SK-N-SH treated with all-trans-retinoic acid at 6 μM for 48 hours (cell line): ENCODE data around the gene IGLL5.
"Not testable (repeated sequence)": the region's sequence is repeated elsewhere in the genome, so short reads cannot be mapped to it uniquely, and the experiment has no call there.

Experiments used
- ATAC-seq: fragments of 200-7000 bp; cut with Tn5 transposase; 3 replicates; pipeline ENCODE4 v1.9.1; 2020; ENCODE audit warnings: mild to moderate bottlenecking, moderate library complexity
- ARNTL ChIP-seq: fragments of 450-650 bp; formaldehyde crosslinking; IDR thresholded peaks from 2 replicates; pipeline ENCODE4 v1.5.0; 2020; ENCODE audit warnings: low read depth, mild to moderate bottlenecking, moderate library complexity, borderline replicate concordance
- BACH2 ChIP-seq: fragments of 250-450 bp; sonication (Bioruptor Pico); IDR thresholded peaks from 2 replicates; pipeline ENCODE4 v1.9.0; 2021; ENCODE audit warnings: mild to moderate bottlenecking, borderline replicate concordance
- CSDC2 ChIP-seq: fragments of 250-450 bp; sonication (Bioruptor Pico); IDR thresholded peaks from 2 replicates; pipeline ENCODE4 v1.5.0; 2020; ENCODE audit warnings: mild to moderate bottlenecking, moderate library complexity
- ESRRG ChIP-seq: fragments of 250-450 bp; sonication (Bioruptor Pico); IDR thresholded peaks from 2 replicates; pipeline ENCODE4 v1.6.1; 2021; ENCODE audit warnings: mild to moderate bottlenecking
- GLIS3 ChIP-seq: fragments of 250-450 bp; sonication (Bioruptor Pico); IDR thresholded peaks from 2 replicates; pipeline ENCODE4 v1.5.0; 2020; ENCODE audit warnings: mild to moderate bottlenecking, moderate library complexity
- ISL1 ChIP-seq: fragments of 250-450 bp; sonication (Bioruptor Pico); IDR thresholded peaks from 2 replicates; pipeline ENCODE4 v2.1.2; 2022; ENCODE audit warnings: mild to moderate bottlenecking, moderate library complexity
- OSR1 ChIP-seq: fragments of 250-450 bp; sonication (Bioruptor Pico); IDR thresholded peaks from 2 replicates; pipeline ENCODE4 v1.8.0; 2022; ENCODE audit warnings: moderate library complexity, mild to moderate bottlenecking, inconsistent platforms
- PPARA ChIP-seq: fragments of 250-450 bp; sonication (Bioruptor Pico); IDR thresholded peaks from 2 replicates; pipeline ENCODE4 v1.5.0; 2020; ENCODE audit warnings: mild to moderate bottlenecking, borderline replicate concordance
- RARB ChIP-seq: fragments of 250-450 bp; sonication (Bioruptor Pico); IDR thresholded peaks from 2 replicates; pipeline ENCODE4 v1.8.0; 2021; ENCODE audit warnings: mild to moderate bottlenecking, moderate library complexity
- SNAI2 ChIP-seq: fragments of 250-450 bp; sonication (Bioruptor Pico); IDR thresholded peaks from 2 replicates; pipeline ENCODE4 v1.5.0; 2020; ENCODE audit warnings: mild to moderate bottlenecking, moderate library complexity
- TCF4 ChIP-seq: fragments of 250-450 bp; sonication (Bioruptor Pico); IDR thresholded peaks from 2 replicates; pipeline ENCODE4 v1.8.0; 2021; ENCODE audit warnings: mild to moderate bottlenecking, moderate library complexity, borderline replicate concordance
- TOX ChIP-seq: fragments of 250-450 bp; sonication (Bioruptor Pico); IDR thresholded peaks from 2 replicates; pipeline ENCODE4 v1.8.0; 2021; ENCODE audit warnings: mild to moderate bottlenecking, moderate library complexity, borderline replicate concordance
- ZC3H10 ChIP-seq: fragments of 250-450 bp; sonication (Bioruptor Pico); IDR thresholded peaks from 2 replicates; pipeline ENCODE4 v1.5.1; 2021; ENCODE audit warnings: mild to moderate bottlenecking, moderate library complexity
- ZFP3 ChIP-seq: fragments of 250-450 bp; sonication (Bioruptor Pico); IDR thresholded peaks from 2 replicates; pipeline ENCODE4 v1.5.0; 2020; ENCODE audit warnings: mild to moderate bottlenecking, moderate library complexity
- ZFP30 ChIP-seq: fragments of 450-650 bp; formaldehyde crosslinking; IDR thresholded peaks from 2 replicates; pipeline ENCODE4 v1.5.0; 2022; ENCODE audit warnings: mild to moderate bottlenecking, moderate library complexity
- ZNF565 ChIP-seq: fragments of 450-650 bp; formaldehyde crosslinking; conservative IDR thresholded peaks from 2 replicates; pipeline ENCODE4 v1.5.0; 2020; ENCODE audit warnings: low read depth, mild to moderate bottlenecking, moderate library complexity
- ZNF70 ChIP-seq: fragments of 450-650 bp; formaldehyde crosslinking; IDR thresholded peaks from 2 replicates; pipeline ENCODE4 v1.5.0; 2020; ENCODE audit warnings: mild to moderate bottlenecking, moderate library complexity
- ZNF8 ChIP-seq: fragments of 450-650 bp; formaldehyde crosslinking; IDR thresholded peaks from 2 replicates; pipeline ENCODE4 v1.5.0; 2020; ENCODE audit warnings: mild to moderate bottlenecking, moderate library complexity
- TF ChIP-seq, protein P1 (sequence below): fragments of 250-450 bp; sonication (Bioruptor Pico); IDR thresholded peaks from 2 replicates; pipeline ENCODE4 v1.5.1; 2021; ENCODE audit warnings: mild to moderate bottlenecking, moderate library complexity
- TF ChIP-seq, protein P2 (sequence below): fragments of 250-450 bp; sonication (Bioruptor Pico); IDR thresholded peaks from 2 replicates; pipeline ENCODE4 v1.8.0; 2021; ENCODE audit warnings: low read depth, mild to moderate bottlenecking, moderate library complexity, borderline replicate concordance
- TF ChIP-seq, protein P3 (sequence below): fragments of 250-450 bp; sonication (Bioruptor Pico); IDR thresholded peaks from 2 replicates; pipeline ENCODE4 v1.8.0; 2020; ENCODE audit warnings: mild to moderate bottlenecking, moderate library complexity, borderline replicate concordance
- TF ChIP-seq, protein P4 (sequence below): fragments of 250-450 bp; sonication (Bioruptor Pico); IDR thresholded peaks from 2 replicates; pipeline ENCODE4 v1.5.0; 2020; ENCODE audit warnings: mild to moderate bottlenecking, moderate library complexity

Gene IGLL5

DNA sequence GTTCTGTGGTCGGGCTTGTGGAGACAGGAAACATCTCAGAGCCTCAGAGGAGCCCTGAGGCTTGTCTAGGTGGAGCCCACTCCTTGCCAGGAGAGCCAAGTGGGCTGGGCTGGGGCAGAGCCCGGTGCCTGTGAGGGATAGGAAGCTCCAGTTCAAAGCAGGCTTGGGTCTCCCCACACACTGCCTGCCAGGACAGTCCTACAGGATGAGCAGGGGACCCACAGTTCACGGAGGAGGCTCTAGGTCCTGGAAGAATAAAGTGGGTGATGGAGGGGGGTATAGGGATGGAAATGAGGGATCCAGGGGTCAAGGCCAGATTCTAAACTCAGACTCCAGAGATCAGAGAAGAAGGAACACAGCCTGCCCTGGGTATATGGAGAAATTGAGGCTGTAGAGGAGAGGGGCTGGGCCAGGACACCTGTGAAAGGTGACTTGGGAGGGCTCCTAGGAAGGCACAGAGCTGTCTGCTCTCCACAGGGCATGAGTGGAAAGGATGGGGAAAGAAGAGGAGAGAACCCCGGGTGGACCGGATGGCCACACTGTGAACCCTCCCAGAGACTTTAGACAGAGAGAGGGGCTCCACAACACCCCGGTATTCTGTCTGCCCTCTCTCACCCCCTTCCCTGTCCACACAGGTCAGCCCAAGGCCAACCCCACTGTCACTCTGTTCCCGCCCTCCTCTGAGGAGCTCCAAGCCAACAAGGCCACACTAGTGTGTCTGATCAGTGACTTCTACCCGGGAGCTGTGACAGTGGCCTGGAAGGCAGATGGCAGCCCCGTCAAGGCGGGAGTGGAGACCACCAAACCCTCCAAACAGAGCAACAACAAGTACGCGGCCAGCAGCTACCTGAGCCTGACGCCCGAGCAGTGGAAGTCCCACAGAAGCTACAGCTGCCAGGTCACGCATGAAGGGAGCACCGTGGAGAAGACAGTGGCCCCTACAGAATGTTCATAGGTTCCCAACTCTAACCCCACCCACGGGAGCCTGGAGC, 7.4 kb downstream of the IGLL5 start:
- ATAC-seq = no peak

DNA sequence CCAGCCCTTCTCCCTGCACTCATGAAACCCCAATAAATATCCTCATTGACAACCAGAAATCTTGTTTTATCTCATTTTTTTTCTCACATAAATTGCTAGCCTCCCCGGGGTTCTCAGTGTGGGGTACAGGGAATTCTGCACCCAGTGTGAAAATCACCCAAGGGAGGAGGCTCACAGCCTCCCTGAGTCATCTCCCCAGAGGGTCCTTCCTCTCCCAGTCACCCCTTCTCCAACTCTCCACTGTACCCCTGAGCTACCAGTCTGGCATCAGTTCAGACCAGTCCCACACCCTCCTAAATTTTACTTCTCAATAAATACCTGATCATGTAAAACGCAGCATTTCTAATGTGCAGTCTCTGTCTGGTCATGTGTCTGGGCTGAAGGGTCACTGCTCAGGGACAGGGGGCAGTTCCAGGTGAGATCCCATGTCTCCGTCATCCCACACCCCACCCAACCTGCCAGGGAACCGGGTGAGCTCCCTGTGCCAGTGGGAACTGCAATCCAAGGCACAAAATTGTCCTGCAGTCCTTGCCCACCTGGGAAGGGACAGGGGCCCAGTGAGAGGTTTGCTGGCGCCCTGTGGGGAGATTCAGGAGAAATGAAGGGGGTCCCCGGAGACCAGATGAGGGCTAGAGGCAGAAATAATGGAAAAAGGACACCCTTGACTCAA, 8.3 kb downstream of the IGLL5 start:
- TF ChIP-seq ISL1 (no peak), TCF4 (no peak), ZFP3 (no peak), ESRRG (CRISPR knock-in tag) (no peak)
- no peak for ATAC-seq

More for the DNA sequence above, 7.4 kb downstream of the IGLL5 start:
- TF ChIP-seq RARB (CRISPR knock-in tag) (no peak), BACH2 (CRISPR knock-in tag) (no peak), ZFP3 (no peak), ZNF70 (CRISPR knock-in tag) (no peak), TOX (CRISPR knock-in tag) (no peak), ZNF8 (CRISPR knock-in tag) (no peak), ZFP30 (no peak), OSR1 (CRISPR knock-in tag) (no peak), ZC3H10 (no peak)
- TF ChIP-seq, all 23 proteins: peak for 0

DNA sequence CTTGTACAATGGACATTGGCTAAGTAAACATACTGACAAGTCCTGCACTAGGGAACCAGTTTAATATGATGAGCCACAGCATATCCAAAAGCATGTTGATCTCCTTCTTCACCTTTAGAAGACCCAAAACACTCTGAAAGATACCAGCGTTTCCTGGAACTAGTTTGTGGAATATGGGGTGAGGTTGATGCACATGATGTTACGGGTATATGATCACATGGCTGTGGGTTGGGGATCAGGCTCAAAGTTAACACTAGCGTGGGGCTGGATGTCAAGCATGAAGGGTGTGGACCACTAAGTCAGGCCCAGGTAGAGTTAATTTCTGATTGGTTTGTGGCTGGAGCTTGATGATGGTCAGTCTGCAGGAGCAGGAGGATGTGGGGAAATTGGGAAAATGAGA, 9.0 kb downstream of the IGLL5 start:
- TF ChIP-seq ZFP30 = no peak
- no peak for TF ChIP-seq ARNTL (CRISPR knock-in tag)
- no peak for TF ChIP-seq ZNF565 (CRISPR knock-in tag)
- TF ChIP-seq, protein P1, sequence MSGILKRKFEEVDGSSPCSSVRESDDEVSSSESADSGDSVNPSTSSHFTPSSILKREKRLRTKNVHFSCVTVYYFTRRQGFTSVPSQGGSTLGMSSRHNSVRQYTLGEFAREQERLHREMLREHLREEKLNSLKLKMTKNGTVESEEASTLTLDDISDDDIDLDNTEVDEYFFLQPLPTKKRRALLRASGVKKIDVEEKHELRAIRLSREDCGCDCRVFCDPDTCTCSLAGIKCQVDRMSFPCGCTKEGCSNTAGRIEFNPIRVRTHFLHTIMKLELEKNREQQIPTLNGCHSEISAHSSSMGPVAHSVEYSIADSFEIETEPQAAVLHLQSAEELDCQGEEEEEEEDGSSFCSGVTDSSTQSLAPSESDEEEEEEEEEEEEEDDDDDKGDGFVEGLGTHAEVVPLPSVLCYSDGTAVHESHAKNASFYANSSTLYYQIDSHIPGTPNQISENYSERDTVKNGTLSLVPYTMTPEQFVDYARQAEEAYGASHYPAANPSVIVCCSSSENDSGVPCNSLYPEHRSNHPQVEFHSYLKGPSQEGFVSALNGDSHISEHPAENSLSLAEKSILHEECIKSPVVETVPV (CRISPR knock-in tag) = no peak
- TF ChIP-seq TOX (CRISPR knock-in tag) = no peak
- TF ChIP-seq PPARA (CRISPR knock-in tag) = no peak
- TF ChIP-seq GLIS3 (CRISPR knock-in tag) = no peak
- TF ChIP-seq TCF4 = no peak
- no peak for TF ChIP-seq ZFP3
- no peak for TF ChIP-seq CSDC2 (CRISPR knock-in tag)
- no peak for TF ChIP-seq ZNF8 (CRISPR knock-in tag)
- TF ChIP-seq, protein P2, sequence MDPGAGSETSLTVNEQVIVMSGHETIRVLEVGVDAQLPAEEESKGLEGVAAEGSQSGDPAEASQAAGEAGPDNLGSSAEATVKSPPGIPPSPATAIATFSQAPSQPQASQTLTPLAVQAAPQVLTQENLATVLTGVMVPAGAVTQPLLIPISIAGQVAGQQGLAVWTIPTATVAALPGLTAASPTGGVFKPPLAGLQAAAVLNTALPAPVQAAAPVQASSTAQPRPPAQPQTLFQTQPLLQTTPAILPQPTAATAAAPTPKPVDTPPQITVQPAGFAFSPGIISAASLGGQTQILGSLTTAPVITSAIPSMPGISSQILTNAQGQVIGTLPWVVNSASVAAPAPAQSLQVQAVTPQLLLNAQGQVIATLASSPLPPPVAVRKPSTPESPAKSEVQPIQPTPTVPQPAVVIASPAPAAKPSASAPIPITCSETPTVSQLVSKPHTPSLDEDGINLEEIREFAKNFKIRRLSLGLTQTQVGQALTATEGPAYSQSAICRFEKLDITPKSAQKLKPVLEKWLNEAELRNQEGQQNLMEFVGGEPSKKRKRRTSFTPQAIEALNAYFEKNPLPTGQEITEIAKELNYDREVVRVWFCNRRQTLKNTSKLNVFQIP (CRISPR knock-in tag) = no peak
- TF ChIP-seq ESRRG (CRISPR knock-in tag) = no peak
- no peak for TF ChIP-seq ISL1
- ATAC-seq = no peak

DNA sequence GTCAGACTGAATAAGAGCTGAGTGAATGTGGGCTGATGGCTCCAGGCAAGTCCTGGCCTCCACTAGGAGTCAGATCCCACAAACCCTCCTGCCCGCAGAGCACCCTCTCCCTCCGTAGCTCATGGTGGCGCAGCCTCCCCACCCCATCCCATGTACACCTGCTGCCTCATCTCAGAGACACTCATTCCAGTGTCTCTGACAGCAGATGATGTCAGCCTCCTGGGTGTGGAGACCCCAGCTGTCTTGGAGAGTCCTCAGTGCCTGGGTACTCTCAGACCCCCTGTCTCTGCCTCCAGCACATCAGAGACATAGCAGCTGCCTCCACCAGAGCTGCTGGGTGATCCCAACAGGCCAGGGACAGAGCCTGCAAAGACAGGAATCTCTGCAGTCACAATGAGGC, 9.5 kb downstream of the IGLL5 start:
- no peak for ATAC-seq
- TF ChIP-seq, protein P3, sequence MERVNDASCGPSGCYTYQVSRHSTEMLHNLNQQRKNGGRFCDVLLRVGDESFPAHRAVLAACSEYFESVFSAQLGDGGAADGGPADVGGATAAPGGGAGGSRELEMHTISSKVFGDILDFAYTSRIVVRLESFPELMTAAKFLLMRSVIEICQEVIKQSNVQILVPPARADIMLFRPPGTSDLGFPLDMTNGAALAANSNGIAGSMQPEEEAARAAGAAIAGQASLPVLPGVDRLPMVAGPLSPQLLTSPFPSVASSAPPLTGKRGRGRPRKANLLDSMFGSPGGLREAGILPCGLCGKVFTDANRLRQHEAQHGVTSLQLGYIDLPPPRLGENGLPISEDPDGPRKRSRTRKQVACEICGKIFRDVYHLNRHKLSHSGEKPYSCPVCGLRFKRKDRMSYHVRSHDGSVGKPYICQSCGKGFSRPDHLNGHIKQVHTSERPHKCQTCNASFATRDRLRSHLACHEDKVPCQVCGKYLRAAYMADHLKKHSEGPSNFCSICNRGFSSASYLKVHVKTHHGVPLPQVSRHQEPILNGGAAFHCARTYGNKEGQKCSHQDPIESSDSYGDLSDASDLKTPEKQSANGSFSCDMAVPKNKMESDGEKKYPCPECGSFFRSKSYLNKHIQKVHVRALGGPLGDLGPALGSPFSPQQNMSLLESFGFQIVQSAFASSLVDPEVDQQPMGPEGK (CRISPR knock-in tag) = no peak
- TF ChIP-seq SNAI2 = no peak
- TF ChIP-seq ZNF565 (CRISPR knock-in tag) = no peak
- no peak for TF ChIP-seq BACH2 (CRISPR knock-in tag)
- no peak for TF ChIP-seq GLIS3 (CRISPR knock-in tag)
- no peak for TF ChIP-seq ESRRG (CRISPR knock-in tag)

DNA sequence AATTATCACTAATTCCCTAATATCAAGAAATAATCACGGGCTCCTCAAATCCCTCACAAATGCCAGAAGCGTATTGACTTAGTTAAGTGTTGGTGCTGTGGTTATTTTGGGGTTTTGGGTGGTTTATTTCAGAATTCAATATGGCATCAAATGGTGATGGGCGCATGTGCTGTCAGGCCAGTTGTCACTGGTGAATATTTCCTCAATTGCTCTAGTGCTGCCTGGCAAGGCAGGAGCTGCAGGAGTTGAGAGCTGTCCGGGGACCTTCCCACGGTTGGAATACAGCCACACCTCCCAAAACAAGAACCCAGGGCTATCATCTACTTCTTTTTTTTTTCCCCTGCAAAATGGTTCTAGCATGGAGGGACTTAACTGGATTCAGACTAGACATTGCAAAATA, 10.3 kb downstream of the IGLL5 start:
- TF ChIP-seq, protein P4, sequence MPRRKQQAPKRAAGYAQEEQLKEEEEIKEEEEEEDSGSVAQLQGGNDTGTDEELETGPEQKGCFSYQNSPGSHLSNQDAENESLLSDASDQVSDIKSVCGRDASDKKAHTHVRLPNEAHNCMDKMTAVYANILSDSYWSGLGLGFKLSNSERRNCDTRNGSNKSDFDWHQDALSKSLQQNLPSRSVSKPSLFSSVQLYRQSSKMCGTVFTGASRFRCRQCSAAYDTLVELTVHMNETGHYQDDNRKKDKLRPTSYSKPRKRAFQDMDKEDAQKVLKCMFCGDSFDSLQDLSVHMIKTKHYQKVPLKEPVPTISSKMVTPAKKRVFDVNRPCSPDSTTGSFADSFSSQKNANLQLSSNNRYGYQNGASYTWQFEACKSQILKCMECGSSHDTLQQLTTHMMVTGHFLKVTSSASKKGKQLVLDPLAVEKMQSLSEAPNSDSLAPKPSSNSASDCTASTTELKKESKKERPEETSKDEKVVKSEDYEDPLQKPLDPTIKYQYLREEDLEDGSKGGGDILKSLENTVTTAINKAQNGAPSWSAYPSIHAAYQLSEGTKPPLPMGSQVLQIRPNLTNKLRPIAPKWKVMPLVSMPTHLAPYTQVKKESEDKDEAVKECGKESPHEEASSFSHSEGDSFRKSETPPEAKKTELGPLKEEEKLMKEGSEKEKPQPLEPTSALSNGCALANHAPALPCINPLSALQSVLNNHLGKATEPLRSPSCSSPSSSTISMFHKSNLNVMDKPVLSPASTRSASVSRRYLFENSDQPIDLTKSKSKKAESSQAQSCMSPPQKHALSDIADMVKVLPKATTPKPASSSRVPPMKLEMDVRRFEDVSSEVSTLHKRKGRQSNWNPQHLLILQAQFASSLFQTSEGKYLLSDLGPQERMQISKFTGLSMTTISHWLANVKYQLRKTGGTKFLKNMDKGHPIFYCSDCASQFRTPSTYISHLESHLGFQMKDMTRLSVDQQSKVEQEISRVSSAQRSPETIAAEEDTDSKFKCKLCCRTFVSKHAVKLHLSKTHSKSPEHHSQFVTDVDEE (CRISPR knock-in tag) = no peak
- no peak for ATAC-seq

DNA sequence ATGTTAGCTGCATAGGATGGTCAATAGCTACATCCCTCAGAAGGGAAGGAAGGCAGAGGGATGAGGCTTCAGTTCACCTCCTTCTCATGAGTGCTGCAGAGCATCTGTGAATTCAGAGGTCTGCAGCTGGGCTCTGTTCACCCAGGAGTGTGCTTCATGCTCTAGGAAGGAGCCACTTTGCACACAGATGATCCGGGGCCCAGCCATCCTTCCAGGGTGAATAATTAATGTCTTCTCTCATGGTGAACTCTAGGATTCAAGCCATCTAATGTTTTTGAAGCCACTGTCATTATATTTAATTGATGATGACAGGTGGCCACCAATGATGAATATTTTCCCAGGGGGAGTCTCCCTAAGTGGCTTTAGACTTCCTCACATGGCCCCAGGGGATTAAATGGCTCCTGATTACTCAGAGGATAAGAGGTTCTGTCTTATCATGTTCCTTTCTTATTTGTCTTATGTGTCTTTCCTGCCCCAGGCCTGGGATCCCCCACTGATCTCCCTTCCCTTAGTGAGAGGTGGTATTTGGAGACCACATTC, 10.9 kb downstream of the IGLL5 start:
- not testable (repeated sequence) for ATAC-seq

DNA sequence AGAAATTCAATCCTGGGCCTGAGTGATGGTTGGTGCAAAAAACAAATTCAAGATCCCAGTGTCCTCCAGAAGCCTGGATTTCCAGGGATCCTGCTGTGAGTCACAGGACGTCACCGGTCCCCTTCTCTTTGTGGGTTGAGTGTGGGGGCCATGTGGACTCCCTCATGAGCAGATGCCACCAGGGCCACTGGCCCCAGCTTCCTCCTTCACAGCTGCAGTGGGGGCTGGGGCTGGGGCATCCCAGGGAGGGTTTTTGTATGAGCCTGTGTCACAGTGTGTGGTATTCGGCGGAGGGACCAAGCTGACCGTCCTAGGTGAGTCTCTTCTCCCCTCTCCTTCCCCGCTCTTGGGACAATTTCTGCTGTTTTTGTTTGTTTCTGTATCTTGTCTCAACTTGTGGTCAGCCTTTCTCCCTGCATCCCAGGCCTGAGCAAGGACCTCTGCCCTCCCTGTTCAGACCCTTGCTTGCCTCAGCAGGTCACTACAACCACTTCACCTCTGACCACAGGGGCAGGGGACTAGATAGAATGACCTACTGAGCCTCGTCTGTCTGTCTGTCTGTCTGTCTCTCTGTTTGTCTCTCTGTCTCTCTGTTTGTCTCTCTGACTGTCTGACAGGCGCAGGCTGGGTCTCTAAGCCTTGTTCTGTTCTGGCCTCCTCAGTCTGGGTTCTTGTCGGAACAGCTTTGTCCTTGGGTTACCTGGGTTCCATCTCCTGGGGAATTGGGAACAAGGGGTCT, 11.9 kb downstream of the IGLL5 start:
- not testable (repeated sequence) for ATAC-seq
